Neural cell (in vitro differentiated cells): Measurements from ENCODE around the gene ACVR1B. TPM values are rescaled to one million over a fixed set of nuclear protein-coding genes. Genes with fewer than 3 reads are reported as not detected.

ENCODE experiments used
- H2AFZ ChIP-seq: fragments of 200-600, 300-800 bp; sonication (generic), shearing (Covaris generic); 2 replicates; pipeline ENCODE4 v1.6.0; 2014; ENCODE audit warnings: low read depth, mild to moderate bottlenecking, antibody characterized with exemption, low read length, moderate library complexity
- H3F3A ChIP-seq: fragments of 200-600 bp; shearing (Covaris generic); 2 replicates; pipeline ENCODE4 v1.6.1; 2016; ENCODE audit warnings: mild to moderate bottlenecking, moderate library complexity, mixed read lengths, antibody characterized with exemption, low read length; ENCODE audit not compliant: insufficient read depth, poor library complexity, severe bottlenecking
- H3K27ac ChIP-seq: fragments of 200-600, 300-800 bp; sonication (generic), shearing (Covaris generic); 2 replicates; pipeline ENCODE4 v1.5.1; 2014; ENCODE audit warnings: mild to moderate bottlenecking, low read length, moderate library complexity
- H3K27me3 ChIP-seq: fragments of 300-800, 200-600 bp; sonication (generic), shearing (Covaris generic); 2 replicates; pipeline ENCODE4 v1.6.0; 2014; ENCODE audit warnings: mild to moderate bottlenecking, low read depth, low read length, moderate library complexity; ENCODE audit not compliant: insufficient read depth
- H3K36me3 ChIP-seq: fragments of 300-800, 200-600 bp; sonication (generic), shearing (Covaris generic); 2 replicates; pipeline ENCODE4 v1.5.1; 2014; ENCODE audit warnings: mild to moderate bottlenecking, antibody characterized with exemption, low read length, moderate library complexity; ENCODE audit not compliant: insufficient read depth
- H3K4me2 ChIP-seq: fragments of 300-800, 200-600 bp; sonication (generic), shearing (Covaris generic); 2 replicates; pipeline ENCODE4 v1.6.0; 2014; ENCODE audit warnings: mild to moderate bottlenecking, low read length
- H3K4me3 ChIP-seq: fragments of 300-800, 200-600 bp; sonication (generic), shearing (Covaris generic); 2 replicates; pipeline ENCODE4 v1.5.1; 2014; ENCODE audit warnings: mild to moderate bottlenecking, low read length, moderate library complexity
- H3K79me2 ChIP-seq: fragments of 200-600 bp; shearing (Covaris generic); replicated peaks from 2 replicates; pipeline ENCODE4 v1.6.0; 2014; ENCODE audit warnings: mild to moderate bottlenecking, low read length, moderate library complexity; ENCODE audit not compliant: insufficient read depth
- H3K9ac ChIP-seq: fragments of 300-800, 200-600 bp; sonication (generic), shearing (Covaris generic); 2 replicates; pipeline ENCODE4 v1.6.1; 2016; ENCODE audit warnings: mild to moderate bottlenecking, low read length, mixed read lengths
- H3K9me2 ChIP-seq: fragments of 200-600 bp; shearing (Covaris generic); 2 replicates; pipeline ENCODE4 v1.6.1; 2016; ENCODE audit warnings: mild to moderate bottlenecking, low read length, mixed read lengths; ENCODE audit not compliant: insufficient read depth
- H3K9me3 ChIP-seq: fragments of 200-600, 300-800 bp; sonication (generic), shearing (Covaris generic); 2 replicates; pipeline ENCODE4 v1.6.1; 2016; ENCODE audit warnings: mild to moderate bottlenecking, mixed run types, low read length, moderate library complexity, mixed read lengths
- H4K20me1 ChIP-seq: fragments of 200-600 bp; shearing (Covaris generic); 2 replicates; pipeline ENCODE4 v1.6.1; 2016; ENCODE audit warnings: mild to moderate bottlenecking, mixed run types; ENCODE audit not compliant: insufficient read depth
- CTCF ChIP-seq: fragments of 450-650 bp; IDR thresholded peaks from 2 replicates; pipeline ENCODE4 v1.5.1; 2014; ENCODE audit warnings: antibody characterized with exemption, mild to moderate bottlenecking, moderate library complexity; ENCODE audit not compliant: poor library complexity, severe bottlenecking
- EP300 ChIP-seq: fragments of 450-650 bp; conservative IDR thresholded peaks from 2 replicates; pipeline ENCODE4 v1.6.1; 2014; ENCODE audit warnings: antibody characterized with exemption, mild to moderate bottlenecking, moderate library complexity; ENCODE audit not compliant: poor library complexity, severe bottlenecking
- EZH2 ChIP-seq: fragments of 200-600, 300-800 bp; shearing (Covaris generic), sonication (generic); IDR thresholded peaks from 2 replicates; pipeline ENCODE4 v1.6.1; 2014; ENCODE audit warnings: antibody characterized with exemption, low read length, borderline replicate concordance, mild to moderate bottlenecking; ENCODE audit not compliant: insufficient read depth, poor library complexity, severe bottlenecking
- MXI1 ChIP-seq: fragments of 450-650 bp; conservative IDR thresholded peaks from 2 replicates; pipeline ENCODE4 v1.6.1; 2014; ENCODE audit warnings: antibody characterized with exemption, mild to moderate bottlenecking; ENCODE audit not compliant: poor library complexity, severe bottlenecking
- POLR2AphosphoS5 ChIP-seq: IDR thresholded peaks from 2 replicates; pipeline ENCODE4 v1.6.1; 2012
- RAD21 ChIP-seq: fragments of 450-650 bp; conservative IDR thresholded peaks from 2 replicates; pipeline ENCODE4 v1.6.1; 2014; ENCODE audit warnings: antibody characterized with exemption, mild to moderate bottlenecking, moderate library complexity
- REST ChIP-seq: IDR thresholded peaks from 2 replicates; pipeline ENCODE4 v1.6.1; 2012; ENCODE audit warnings: borderline replicate concordance
- SMC3 ChIP-seq: fragments of 450-650 bp; conservative IDR thresholded peaks from 2 replicates; pipeline ENCODE4 v1.6.1; 2014; ENCODE audit warnings: antibody characterized with exemption, mild to moderate bottlenecking, moderate library complexity; ENCODE audit not compliant: poor library complexity
- TAF1 ChIP-seq: IDR thresholded peaks from 2 replicates; pipeline ENCODE4 v1.6.1; 2012; ENCODE audit warnings: low read depth
- polyA plus RNA-seq: library from polyadenylated mRNA; depleted of rRNA; stranded (reverse); fragments of >200 nt; gene quantifications from 2 replicates; pipeline ENCODE4 v1.2.3, GENCODE V29; 2014

Gene ACVR1B
- polyA plus RNA-seq, 1 donor from 2014 or later, result 47.2 TPM

- no peaks in the 10 kb centered on the region for H3K9me3 ChIP-seq
- TF ChIP-seq TAF1 (no peak), SMC3 (no peak), CTCF (no peak), EZH2 (no peak), MXI1 (no peak), EP300 (no peak), POLR2AphosphoS5 (no peak), REST (no peak), RAD21 (no peak)
- H3K36me3 ChIP-seq, result no peaks in the 10 kb centered on the region
- H3K9ac ChIP-seq, result no peak overlapping the region
- no peak overlapping the region for H3K4me3 ChIP-seq
- peaks cover 5% of the 10 kb centered on the region for H3K27me3 ChIP-seq
- no peak overlapping the region for H3K27ac ChIP-seq
- H3F3A ChIP-seq, result no peaks in the 10 kb centered on the region
- H3K4me2 ChIP-seq, result no peak overlapping the region
- no peaks in the 10 kb centered on the region for H4K20me1 ChIP-seq
- H3K79me2 ChIP-seq, result no peaks in the 10 kb centered on the region
- H2AFZ ChIP-seq, result no peak overlapping the region
- H3K9me2 ChIP-seq, result no peaks in the 10 kb centered on the region
These were observed 39.4 kb upstream of the ACVR1B start for GRCh38 chr12:51911788-51912711.

- H3K4me2 ChIP-seq, result no peak overlapping the region
- no peaks in the 10 kb centered on the region for H3K27me3 ChIP-seq
- H2AFZ ChIP-seq, result no peak overlapping the region
- no peaks in the 10 kb centered on the region for H3F3A ChIP-seq
- no peaks in the 10 kb centered on the region for H3K9me3 ChIP-seq
- H4K20me1 ChIP-seq, result no peaks in the 10 kb centered on the region
- no peaks in the 10 kb centered on the region for H3K9me2 ChIP-seq
- no peak overlapping the region for H3K4me3 ChIP-seq
- H3K27ac ChIP-seq, result no peak overlapping the region
- H3K36me3 ChIP-seq, result no peaks in the 10 kb centered on the region
- no peaks in the 10 kb centered on the region for H3K79me2 ChIP-seq
- no peak overlapping the region for H3K9ac ChIP-seq
- TF ChIP-seq EZH2, result no peak
- no peak for TF ChIP-seq POLR2AphosphoS5
- no peak for TF ChIP-seq CTCF
- TF ChIP-seq REST, result no peak
- TF ChIP-seq RAD21, result no peak
- no peak for TF ChIP-seq MXI1
- TF ChIP-seq TAF1, result no peak
These were observed 38.1 kb upstream of the ACVR1B start for GRCh38 chr12:51913071-51914033.
